K562 (cell line): ENCODE data around the gene KCNMB3.

Source experiments
- ATF4 ChIP-seq: fragments of 450-650 bp; formaldehyde crosslinking; IDR thresholded peaks from 2 replicates; pipeline ENCODE4 v1.4.0; 2022; ENCODE audit warnings: mild to moderate bottlenecking, moderate library complexity
- CHD1 ChIP-seq: fragments of 200-600 bp; sonication (generic); IDR thresholded peaks from one replicate; pipeline ENCODE4 v1.6.1; 2012; ENCODE audit warnings: mild to moderate bottlenecking, moderate library complexity, low read length, inconsistent platforms
- E2F4 ChIP-seq: sonication (generic); formaldehyde crosslinking; IDR thresholded peaks from 2 replicates; pipeline ENCODE4 v1.8.0; 2022; ENCODE audit warnings: mild to moderate bottlenecking, low read depth, missing genetic modification reagents
- ELF1 ChIP-seq: fragments of 200-800 bp; sonication (Bioruptor generic); IDR thresholded peaks from 2 replicates; pipeline ENCODE4 v1.6.1; 2016; ENCODE audit warnings: missing genetic modification characterization, missing compliant biosample characterization
- KAT2B ChIP-seq: IDR thresholded peaks from one replicate; pipeline ENCODE4 v1.6.1; 2012; ENCODE audit warnings: low read depth, mild to moderate bottlenecking, control low read depth, inconsistent platforms, low read length, moderate library complexity
- PHF21A ChIP-seq: fragments of 450-650 bp; IDR thresholded peaks from 2 replicates; pipeline ENCODE4 v1.6.1; 2017; ENCODE audit warnings: low read depth, borderline replicate concordance
- RBFOX2 ChIP-seq: fragments of 200-400 bp; formaldehyde crosslinking; IDR thresholded peaks from 2 replicates; pipeline ENCODE4 v1.6.1; 2017; ENCODE audit warnings: low read depth, mild to moderate bottlenecking, low read length, moderate library complexity

GRCh38 chr3:179299999-179300613 lies 49.2 kb upstream of the KCNMB3 start:
- TF ChIP-seq ATF4 (CRISPR knock-in tag) (no peak), CHD1 (no peak), E2F4 (CRISPR knock-in tag) (no peak), PHF21A (no peak), ELF1 (tag) (no peak), KAT2B (no peak), RBFOX2 (no peak)
